Stimulated activated CD4-positive, alpha-beta T cell treated with anti-CD3 and anti-CD28 coated beads, TNF-alpha, amount 100 ng/mL, for 24 hours (primary cell): ENCODE results near the gene PLEKHH3.
"Not testable (repeated sequence)": the region's sequence is repeated elsewhere in the genome, so short reads cannot be mapped to it uniquely, and the experiment has no call there.

Source experiments
- DNase-seq, 3 experiments: peaks; one replicate each; pipeline ENCODE4 v3.0.0-alpha.2; 2020; ENCODE audit warnings: low read depth in 3 of 3

The PLEKHH3 gene

DNA sequence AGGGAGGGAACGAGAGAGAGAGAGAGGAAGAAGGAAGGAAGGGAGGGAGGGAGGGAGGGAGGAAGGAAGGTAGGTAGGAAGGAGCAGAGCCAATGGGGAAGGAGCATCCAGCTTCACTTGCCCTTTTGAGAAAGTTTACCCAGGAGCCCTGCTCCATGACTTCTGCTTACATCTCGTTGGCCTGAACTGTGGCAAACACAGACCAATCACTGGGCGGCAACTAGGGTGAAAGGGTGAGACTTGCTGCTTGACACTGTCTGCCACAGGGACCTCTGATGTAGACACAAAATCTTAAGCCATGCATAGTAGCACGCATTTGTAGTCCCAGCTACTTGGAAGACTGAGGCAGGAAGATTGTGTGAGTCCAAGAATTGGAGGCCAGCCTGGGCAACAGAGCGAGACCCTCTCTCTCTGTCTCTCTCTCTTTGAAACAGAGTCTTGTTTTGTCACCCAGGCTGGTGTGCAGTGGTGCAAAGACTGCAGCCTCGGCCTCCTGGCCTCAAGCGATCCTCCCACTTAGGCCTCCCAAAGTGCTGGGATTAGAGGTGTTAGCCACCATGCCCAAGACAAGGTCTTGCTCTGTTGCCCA, 37.2 kb downstream of the PLEKHH3 start:
- no peak for DNase-seq

DNA sequence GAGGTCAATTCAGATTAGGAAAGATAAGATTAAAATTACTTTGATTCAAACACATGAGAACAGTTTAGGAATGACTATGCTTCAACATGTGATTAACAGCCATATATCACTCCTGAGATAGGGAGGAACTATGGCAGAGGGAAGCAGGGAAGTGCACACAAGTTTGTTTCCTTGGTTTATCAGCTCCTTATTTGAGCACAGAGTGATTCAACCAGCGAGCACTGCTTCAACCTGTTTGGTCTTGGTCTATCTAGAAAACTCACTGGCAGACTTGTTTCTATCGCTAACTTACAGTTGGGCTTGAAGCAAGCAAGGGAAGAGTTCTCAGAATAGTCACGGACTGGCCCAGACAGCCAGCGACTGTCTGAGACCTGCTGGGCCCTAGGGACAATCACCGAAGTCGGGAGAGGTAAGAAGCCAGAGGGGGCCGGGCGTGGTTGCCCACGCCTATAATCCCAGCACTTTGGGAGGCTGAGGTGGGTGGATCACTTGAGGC, 43.8 kb downstream of the PLEKHH3 start:
- DNase-seq: no peak

DNA sequence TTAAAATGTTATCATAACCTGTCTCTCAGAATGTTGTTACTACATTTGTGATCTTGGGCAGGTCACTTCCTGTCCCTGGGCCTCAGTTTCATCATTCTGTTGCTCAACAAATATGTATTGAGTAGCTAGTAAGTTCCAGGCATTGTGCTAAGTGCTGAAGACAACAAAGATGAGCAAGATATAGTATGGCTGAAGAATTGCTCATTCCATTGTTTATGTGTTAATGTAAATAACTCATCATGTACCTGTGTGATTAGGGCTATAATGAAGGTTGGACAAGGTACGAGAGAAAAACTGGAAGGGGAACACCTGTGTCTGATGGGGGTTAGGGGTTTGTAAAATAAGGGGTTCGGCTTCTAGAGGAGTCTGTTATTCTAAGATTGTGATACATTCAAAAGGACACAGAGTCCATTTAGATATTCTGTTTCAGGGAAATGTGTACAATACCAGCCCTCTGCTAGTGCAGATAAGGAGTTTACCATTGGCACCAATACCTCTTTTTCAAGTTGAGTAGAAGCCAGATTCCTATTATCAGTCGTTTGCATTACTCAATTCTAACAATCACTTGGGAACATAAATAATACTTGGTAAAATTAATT, 47.3 kb downstream of the PLEKHH3 start:
- DNase-seq: no peak

DNA sequence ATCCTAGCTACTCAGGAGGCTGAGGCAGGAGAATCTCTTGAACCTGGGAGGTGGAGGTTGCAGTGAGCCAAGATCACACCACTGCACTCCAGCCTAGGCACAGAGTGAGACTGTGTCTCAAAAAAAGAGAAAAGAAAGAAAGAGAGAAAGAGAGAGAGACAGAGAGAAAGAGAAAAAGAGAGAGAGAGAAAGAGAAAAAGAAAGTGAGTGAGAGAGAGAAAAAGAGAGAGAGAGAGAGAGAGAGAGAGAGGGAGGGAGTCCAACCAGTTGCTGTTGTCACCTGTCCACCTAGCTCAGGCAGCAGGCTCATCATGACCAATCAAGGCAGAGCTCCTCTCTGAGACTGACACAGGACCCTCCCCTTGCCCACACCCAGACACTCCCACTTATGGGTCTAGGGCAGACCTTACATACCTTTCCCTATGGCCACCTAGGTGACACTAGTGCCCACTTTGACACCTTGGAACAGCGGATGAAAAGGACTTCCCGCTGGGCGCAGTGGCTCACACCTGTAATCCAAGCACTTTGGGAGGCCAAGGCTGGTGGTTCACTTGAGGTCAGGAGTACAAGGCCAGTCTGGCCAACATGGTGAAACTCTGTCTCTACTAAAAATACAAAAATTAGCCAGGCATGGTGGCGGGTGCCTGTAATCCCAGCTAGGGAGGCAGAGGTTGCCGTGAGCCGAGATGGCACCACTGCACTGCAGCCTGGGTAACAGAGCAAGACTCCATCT, 49.6 kb downstream of the PLEKHH3 start:
- DNase-seq: not testable (repeated sequence)

DNA sequence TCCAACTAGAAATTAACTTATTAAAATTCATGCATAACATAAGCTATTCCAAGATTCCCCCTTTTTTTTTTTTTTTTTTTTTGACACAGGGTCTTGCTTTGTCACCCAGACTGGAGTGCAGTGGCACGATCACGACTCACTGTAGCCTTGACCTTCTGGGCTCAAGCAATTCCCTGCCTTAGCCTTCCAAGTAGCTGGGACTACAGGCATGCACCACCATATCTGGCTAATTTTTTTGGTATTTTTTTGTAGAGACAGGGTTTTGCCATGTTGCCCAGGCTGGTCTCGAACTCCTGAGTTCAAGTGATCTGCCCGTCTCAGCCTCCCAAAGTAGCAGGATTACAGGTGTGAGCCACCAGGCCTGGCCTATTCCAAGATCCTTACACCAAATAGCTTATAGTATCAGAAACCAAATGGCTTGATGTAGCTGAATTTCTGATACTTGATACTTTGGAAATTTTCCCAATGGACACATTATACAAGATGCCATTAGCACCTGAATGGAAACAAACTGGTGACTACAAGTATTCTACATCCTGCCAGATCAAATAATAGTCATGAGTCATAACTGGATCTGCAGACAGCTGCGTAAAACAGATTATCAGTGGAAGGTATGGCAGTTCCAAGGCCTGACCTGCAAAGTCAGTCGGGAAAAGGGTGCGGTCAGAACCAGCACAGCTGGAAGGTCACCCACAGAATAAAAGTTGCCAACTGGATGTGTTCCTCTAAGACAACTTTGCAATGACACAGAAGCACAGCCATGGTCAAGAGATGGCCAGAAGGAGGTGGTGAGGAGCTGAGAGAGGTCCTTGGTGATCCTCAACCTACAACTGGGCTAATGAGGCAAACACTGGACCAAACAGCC, 52.8 kb downstream of the PLEKHH3 start:
- no peak for DNase-seq

DNA sequence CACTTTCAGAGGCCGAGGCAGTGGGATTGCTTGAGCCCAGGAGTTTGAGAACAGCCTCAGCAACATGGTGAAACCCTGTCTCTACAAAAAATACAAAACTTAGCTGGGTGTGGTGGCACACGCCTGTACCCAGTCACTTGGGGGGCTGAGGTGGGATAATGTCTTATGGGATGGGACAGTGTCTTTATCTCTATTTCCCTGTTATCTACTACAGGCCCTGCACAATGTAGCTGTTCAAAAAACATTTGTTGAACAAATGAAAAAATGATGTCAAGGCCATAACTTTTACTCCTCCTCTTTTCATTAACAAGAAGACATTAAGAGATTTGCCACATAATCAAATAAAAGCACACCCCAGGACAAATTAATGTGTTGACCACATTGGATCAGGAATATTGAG, 53.5 kb downstream of the PLEKHH3 start:
- no peak for DNase-seq

DNA sequence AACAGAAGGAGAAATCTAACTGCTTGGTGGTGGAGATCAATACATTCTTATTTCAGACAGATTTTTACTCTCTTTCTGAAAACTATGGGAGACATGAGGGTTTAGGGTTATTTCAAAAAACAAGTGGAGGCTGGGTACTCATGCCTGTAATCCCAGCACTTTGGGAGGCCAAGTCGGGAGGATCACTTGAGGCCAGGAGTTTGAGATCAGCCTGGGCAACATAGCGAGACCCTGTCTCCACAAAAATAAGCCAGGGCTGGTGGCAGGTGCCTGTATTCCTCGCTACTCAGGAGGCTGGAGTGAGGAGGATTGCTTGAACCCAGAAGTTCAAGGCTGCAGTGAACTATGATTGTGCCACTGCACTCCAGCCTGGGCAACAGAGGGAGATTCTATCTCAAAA, 54.8 kb downstream of the PLEKHH3 start:
- DNase-seq: not testable (repeated sequence)

DNA sequence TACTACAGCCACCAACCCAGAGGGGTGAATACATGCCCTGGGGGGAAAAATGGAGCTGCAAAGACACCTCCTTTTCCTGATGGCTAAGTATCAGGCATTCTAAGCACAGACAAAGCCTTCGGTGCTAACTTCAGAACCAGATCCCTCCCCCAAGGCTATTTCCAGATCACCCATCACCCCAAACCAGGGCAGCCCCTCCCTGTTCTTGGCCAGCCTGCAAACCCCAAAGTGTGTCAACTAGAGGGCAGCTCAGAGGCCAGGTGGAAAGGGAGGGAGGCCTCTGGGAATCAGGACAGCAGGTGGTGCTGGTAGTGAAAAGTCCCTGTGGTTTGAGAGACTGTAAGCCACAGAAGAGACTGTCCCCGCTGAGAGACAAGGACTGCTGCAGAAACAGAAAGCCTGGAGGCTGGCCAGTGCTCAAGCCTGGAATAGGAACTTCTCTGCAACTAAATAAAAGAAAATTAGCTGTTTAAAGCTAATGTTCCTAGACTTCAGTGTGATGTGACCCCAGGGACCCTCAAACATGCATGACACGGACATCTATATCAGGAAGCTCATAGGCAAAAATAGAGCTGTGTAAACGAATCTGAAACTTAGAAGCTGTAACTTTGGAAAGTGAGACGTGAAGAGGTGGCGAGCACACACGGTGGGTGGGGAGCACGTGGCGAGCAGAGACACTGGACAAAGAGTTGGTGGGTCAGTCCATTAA, 58.2 kb downstream of the PLEKHH3 start:
- DNase-seq: no peak

DNA sequence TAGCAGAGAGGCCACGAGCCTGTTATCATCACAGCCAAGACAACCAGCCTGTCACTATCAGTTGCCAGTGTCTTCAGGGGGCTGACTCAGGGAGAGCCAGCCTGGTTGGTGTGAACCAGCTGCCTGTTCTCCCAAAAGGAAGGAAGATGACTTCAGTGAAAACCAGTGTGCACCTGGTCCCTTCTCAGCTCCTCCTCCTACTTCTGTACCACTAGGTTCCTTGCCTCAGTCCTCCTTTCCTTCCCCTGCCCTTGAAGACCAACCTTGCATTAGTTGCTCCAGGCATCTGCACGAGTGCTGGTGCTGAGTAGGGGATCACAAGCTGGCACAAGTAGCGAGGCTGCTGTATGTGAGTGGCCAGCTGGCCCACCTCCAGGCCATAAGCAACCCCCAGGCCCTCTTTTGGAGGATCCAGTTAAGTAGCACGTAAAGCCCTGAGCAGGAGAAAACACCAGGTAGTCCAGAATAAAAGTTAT, 58.8 kb downstream of the PLEKHH3 start:
- no peak for DNase-seq
